Muscle layer of colon (tissue), 2 donors: ENCODE results near the gene FAAP20.

Source experiments
- H3K27ac ChIP-seq: one replicate; pipeline ENCODE4 v1.7.0; 2013; ENCODE audit warnings: low read depth, mild to moderate bottlenecking, low read length, moderate library complexity
- H3K27me3 ChIP-seq, 2 donors: one replicate each; pipeline ENCODE4 v1.7.0; 2013; ENCODE audit warnings: low read length in 2 of 2, mild to moderate bottlenecking in 2 of 2; ENCODE audit not compliant: insufficient read depth in 2 of 2, control insufficient read depth in 1 of 2
- H3K36me3 ChIP-seq: one replicate; pipeline ENCODE4 v1.7.0; 2013; ENCODE audit warnings: mild to moderate bottlenecking, low read length; ENCODE audit not compliant: insufficient read depth
- H3K4me1 ChIP-seq: one replicate; pipeline ENCODE4 v1.7.0; 2013; ENCODE audit warnings: mild to moderate bottlenecking, low read length; ENCODE audit not compliant: insufficient read depth
- H3K4me3 ChIP-seq, 2 donors: one replicate each; pipeline ENCODE4 v1.7.0; 2013; ENCODE audit warnings: low read length in 2 of 2, low read depth in 1 of 2, mild to moderate bottlenecking in 1 of 2, moderate library complexity in 1 of 2
- H3K9ac ChIP-seq: one replicate; pipeline ENCODE4 v1.7.0; 2013; ENCODE audit warnings: low read length
- H3K9me3 ChIP-seq: one replicate; pipeline ENCODE4 v1.7.0; 2013; ENCODE audit warnings: mild to moderate bottlenecking, low read length
- donor health status: abdominal sarcoma.
- donor health status: Adenocarcinoma of cecum.

Gene FAAP20

DNA sequence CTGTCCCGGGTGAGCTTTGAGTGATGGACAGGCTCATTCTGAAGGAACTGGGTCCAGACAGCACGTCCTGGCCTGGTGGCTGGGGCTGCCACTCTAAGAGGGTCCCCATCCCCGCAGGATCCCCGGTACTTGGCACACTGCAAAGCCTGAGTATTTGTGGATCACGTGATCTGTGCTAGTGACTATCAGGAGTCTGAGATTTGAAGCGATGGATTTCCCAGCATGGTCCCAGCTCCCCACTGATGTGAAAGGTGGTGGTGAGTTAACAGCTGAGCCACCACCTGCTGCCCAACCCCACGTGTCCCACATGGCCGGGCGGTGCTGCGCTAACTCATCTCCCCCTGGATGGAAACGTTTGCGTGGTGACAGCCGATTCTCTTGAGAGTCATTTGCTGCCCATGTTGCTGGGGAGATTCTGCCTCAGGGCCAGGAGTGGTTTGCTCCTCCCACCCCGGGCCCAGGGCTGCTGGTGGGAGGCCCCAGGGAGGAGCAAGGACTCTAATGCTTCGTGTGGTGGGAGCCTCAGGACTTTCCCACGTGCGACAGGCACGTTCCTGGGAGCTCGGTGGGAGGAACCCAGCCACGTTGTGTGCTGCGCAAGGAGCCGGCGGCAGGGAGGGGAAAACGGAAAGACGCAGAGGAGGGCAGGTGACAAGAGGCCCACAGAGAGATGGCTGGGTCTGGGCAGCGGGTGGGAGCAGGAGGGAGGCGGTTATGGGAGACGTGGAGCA lies 15.1 kb downstream of the FAAP20 start:
- Histone ChIP-seq H3K9me3 (no peaks in the 10 kb centered on the region), H3K27me3 (no peaks in the 10 kb centered on the region), H3K4me3 (no peak overlapping the region), H3K36me3 (no peaks in the 10 kb centered on the region), H3K9ac (no peak overlapping the region), H3K27ac (no peak overlapping the region), H3K4me1 (peaks cover 5% of the 10 kb centered on the region)

DNA sequence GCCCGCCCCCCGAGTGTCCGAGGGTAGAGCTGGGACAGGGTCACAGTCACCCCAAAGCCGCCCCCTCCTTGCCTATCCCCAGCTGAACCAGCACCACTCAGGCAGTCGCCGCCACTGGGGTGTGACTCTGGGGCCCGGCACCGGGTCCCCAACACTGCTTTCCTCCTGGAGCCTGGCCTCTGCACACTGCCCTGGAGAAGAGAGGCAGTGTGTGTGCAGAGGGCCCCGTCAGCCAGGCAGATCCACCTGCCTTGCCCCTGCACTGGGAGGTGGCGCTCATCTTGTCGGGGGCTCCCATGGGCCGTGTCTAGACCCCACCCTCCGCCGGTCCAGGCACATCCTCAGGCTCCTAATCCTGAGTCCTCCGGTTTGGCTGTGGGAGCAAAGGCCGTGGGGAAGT lies 15.7 kb downstream of the FAAP20 start:
- H3K27me3 ChIP-seq, result no peaks in the 10 kb centered on the region
- H3K27ac ChIP-seq, result no peak overlapping the region
- H3K9ac ChIP-seq, result no peak overlapping the region
- no peaks in the 10 kb centered on the region for H3K9me3 ChIP-seq
- H3K36me3 ChIP-seq, result no peaks in the 10 kb centered on the region
- H3K4me3 ChIP-seq, result no peak overlapping the region
- H3K4me1 ChIP-seq, result peaks cover 8% of the 10 kb centered on the region

DNA sequence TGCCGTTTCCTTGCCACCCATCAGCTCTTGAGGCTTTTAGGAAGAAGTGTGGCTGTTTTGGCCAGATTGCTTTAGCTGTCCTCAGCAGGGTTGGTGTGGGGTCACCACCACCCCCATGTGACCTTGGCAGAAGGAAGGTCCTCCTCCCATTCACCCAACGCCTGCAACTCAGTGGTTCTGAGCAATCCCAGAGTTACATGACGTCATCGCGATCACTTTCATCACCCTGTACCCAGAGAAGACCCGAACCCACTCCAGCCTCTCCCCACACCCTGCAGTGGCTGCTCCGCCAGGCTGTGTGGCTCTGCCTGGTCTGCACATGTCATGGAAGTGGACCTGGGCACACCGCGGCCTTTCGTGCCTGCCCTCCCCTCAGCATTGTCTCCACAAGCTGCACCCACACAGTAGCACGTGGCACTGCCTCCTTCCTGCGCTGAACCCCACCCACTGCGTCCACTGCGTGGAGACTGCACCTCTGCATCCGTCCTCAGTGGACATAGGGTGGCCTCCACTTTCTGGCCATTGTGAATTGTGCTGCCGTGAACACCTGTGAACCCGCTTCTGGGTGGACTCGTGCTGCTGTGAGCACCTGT lies 16.5 kb downstream of the FAAP20 start:
- Histone ChIP-seq H3K4me3 (no peak overlapping the region), H3K4me1 (peaks cover 8% of the 10 kb centered on the region), H3K9me3 (no peaks in the 10 kb centered on the region), H3K36me3 (no peaks in the 10 kb centered on the region), H3K9ac (no peak overlapping the region), H3K27me3 (no peaks in the 10 kb centered on the region), H3K27ac (no peak overlapping the region)

DNA sequence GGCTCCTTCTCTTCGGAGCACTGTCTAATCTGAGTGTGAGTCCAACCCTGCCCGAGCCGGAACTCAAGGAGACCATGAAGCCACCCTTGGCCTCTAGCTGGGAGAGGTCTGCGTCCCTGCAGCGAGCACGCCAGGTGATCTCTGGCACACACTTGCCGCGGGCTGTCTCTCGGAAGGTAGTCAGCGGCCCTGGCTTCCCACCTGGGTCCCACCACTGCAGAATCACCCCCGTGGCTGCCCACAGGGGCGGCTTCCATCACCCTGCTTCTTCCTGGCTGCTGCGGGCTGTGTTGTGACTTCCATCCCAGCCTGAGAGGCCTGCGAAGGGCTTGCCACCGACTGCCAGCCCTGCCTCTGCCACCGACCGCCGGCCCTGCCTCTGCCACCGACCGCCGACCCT lies 17.0 kb downstream of the FAAP20 start:
- Histone ChIP-seq H3K36me3 (no peaks in the 10 kb centered on the region), H3K9me3 (no peaks in the 10 kb centered on the region), H3K27ac (no peak overlapping the region), H3K27me3 (no peaks in the 10 kb centered on the region), H3K4me3 (no peak overlapping the region), H3K4me1 (peaks cover 8% of the 10 kb centered on the region), H3K9ac (no peak overlapping the region)

DNA sequence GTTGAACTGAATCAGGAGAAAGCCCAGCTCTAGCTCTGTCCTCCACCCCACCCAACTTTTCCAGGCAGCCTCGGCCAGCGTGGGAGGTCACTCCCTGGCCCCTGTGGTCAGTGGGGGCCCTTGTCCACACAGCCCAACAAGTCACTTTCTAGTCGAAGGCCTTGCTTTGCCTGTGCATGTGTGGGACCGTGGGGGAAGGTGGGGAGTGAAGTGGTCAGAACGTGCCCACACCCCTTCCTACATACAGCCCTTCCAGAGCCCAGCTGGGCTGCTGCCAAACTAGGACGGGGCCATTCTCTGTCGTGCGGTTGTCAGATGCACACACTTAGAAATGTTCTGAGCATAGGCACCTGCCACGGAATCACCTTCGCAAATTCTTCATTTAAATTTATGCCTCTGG lies 18.0 kb downstream of the FAAP20 start:
- Histone ChIP-seq H3K9me3 (no peaks in the 10 kb centered on the region), H3K27ac (no peak overlapping the region), H3K27me3 (no peaks in the 10 kb centered on the region), H3K36me3 (no peaks in the 10 kb centered on the region), H3K4me1 (peaks cover 8% of the 10 kb centered on the region), H3K4me3 (no peak overlapping the region), H3K9ac (no peak overlapping the region)

DNA sequence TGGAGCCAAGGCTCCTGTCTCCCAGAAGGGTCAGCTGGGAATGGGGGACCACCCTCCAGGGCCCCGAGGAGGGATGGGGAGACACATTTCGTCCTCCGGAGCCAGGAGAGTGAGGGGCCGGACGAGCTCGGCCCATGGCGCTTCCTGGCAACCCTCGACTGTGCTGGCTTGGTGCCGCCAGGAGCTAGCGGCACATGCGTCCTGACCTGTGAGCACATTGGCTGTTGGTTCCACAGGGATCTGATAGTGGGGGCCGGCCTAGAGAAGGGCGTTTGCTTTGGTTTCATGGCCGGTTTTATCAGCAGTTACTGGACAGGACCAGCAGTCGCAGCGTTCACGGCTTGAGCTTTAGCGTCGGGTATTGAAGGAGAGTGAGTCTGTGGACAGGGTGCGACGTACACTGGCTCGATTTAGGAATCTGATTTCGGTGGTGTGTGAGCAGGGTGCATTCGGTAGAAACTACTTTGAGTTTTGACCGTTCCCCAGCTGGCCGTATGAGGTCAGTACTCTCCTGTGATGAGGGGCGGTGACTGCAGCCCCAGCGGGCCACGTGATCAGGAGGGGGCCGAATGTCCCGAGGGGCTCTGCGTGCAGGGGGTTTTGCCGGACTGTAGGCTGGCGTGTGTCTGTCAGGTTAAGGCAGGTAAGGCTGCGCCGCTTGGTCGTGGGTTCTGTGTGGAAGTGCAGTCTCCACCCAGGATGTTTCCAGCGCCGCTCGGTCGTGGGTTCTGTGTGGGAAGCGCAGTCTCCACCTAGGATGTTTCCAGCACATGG lies 18.7 kb downstream of the FAAP20 start:
- Histone ChIP-seq H3K9me3 (no peaks in the 10 kb centered on the region), H3K36me3 (no peaks in the 10 kb centered on the region), H3K4me1 (peaks cover 8% of the 10 kb centered on the region), H3K27me3 (no peaks in the 10 kb centered on the region), H3K27ac (no peak overlapping the region), H3K4me3 (no peak overlapping the region), H3K9ac (no peak overlapping the region)

DNA sequence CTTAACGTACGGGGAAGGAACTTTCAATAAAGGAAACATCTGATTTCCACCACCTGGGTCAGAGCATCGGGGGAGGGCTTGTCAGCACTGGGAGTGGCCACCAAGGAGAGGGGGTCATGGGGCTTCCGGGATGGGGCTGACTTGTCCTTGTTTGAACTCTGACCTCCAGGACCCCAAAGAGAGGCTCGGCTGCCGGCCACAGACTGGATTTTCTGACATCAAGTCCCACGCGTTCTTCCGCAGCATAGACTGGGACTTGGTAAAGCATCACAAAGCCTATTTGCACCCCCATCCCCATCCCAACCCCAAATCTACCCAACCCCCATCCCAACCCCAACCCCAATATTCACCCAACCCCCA lies 19.5 kb downstream of the FAAP20 start:
- no peaks in the 10 kb centered on the region for H3K36me3 ChIP-seq
- H3K4me3 ChIP-seq, result peak overlapping the region; percentile 41 to 60
- no peaks in the 10 kb centered on the region for H3K27me3 ChIP-seq
- H3K4me1 ChIP-seq, result peaks cover 8% of the 10 kb centered on the region
- no peaks in the 10 kb centered on the region for H3K9me3 ChIP-seq
- H3K27ac ChIP-seq, result no peak overlapping the region
- H3K9ac ChIP-seq, result peak overlapping the region; percentile 7

DNA sequence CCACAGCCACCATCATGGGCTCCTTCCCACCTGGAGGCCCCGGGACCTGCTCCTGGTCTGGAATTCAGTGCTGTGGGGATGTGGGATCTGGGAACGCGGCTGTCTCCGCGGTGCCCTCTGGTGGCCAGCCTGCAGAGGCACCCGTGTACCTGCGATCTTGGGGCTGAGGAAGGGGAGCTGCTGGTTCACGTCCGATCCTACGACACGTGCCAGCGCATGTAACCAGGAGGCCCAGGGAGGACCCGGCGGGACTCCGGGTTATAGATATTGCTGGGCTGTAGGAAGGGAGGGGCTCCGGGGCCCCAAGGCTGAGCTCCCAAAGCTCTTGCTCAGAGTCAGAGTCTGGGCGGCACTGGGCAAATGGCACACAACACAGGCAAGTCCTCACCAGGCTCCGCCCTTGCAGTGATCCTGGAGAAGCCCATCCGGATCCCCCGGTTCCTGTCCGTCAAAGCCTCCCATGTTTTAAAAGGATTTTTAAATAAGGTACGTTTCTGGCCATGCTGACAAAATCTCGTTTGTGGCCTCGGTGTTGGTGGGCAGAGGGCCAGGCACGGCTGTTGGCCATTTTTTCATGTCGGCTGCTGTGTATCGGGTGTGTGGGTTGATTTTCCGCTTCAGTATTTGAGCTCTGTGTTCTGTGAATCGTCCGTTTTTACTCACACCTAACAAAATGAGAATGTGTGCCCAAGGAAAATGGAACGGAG lies 20.1 kb downstream of the FAAP20 start:
- no peak overlapping the region for H3K27ac ChIP-seq
- H3K4me1 ChIP-seq, result peaks cover 8% of the 10 kb centered on the region
- H3K9me3 ChIP-seq, result no peaks in the 10 kb centered on the region
- H3K4me3 ChIP-seq, result peak overlapping the region; percentile 41 to 60
- no peaks in the 10 kb centered on the region for H3K27me3 ChIP-seq
- peak overlapping the region; percentile 7 for H3K9ac ChIP-seq
- H3K36me3 ChIP-seq, result no peaks in the 10 kb centered on the region

DNA sequence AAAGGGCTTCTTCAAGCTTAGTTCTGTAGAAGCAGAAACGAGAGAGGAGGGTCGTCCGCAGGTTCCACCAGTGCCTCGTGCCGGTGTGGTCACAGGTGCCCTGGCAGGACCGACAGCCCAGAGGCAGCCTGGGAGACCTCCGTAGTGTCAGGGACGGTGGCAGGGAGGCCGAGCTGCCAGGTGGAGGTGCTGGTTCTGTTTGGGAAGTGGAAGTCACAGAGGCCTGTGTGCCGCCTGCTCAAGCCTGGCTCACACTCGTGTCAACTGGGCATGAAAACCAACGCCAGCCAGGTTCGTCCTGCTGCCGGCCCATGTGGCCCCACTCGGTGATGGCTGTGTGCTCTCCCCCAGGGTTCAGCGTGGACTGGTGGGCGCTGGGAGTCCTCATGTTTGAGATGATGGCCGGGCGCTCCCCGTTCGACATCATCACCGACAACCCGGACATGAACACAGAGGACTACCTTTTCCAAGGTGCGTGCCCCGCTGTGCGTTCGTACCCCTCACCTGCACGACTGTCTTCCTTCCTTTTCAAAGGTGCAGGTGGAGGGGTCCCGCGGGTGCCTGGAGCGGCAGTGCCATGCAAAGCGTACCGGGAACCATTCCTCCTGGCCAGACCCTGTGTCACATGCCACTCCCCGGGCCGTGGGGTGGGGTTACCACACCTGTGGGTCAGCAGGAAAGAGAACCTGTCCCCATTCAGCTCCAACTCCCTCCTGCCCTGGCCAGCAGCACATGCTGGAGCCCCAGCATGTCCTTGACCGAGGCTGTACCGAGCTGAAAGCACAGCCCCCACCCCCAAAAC lies 20.8 kb downstream of the FAAP20 start:
- H3K36me3 ChIP-seq, result no peaks in the 10 kb centered on the region
- peaks cover 8% of the 10 kb centered on the region for H3K4me1 ChIP-seq
- no peaks in the 10 kb centered on the region for H3K27me3 ChIP-seq
- no peak overlapping the region for H3K27ac ChIP-seq
- H3K9me3 ChIP-seq, result no peaks in the 10 kb centered on the region
- peak overlapping the region in 1 of 2 donors; percentile 60 for H3K4me3 ChIP-seq
- H3K9ac ChIP-seq, result peak overlapping the region; percentile 7

DNA sequence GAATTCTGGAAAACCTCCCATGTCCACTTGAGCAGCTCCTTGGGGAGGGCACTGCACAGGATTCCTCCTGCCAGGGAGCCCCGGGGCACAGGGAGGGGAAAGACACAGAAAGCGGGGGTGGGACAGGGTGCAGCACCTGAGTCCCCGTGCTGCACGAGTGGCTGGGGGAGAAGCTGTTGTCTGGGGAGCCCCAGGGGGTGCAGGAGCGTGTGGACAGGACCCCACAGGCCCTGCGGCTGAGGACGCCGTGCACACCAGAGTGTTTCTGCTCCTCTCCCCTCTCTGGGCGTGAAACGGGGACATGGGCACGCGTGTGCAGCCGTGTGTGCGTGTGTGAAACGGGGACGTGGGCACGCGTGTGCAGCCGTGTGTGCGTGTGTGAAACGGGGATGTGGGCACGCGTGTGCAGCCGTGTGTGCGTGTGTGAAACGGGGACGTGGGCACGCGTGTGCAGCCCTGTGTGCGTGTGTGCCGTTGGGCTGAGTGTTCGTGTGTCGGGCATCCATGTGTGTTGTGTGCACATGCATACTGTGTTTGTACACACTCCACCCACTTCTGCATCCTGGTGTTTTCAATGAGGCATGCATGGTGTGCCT lies 21.9 kb downstream of the FAAP20 start:
- no peak overlapping the region for H3K27ac ChIP-seq
- no peaks in the 10 kb centered on the region for H3K36me3 ChIP-seq
- H3K9ac ChIP-seq, result no peak overlapping the region
- peaks cover 8% of the 10 kb centered on the region for H3K4me1 ChIP-seq
- H3K4me3 ChIP-seq, result no peak overlapping the region
- no peaks in the 10 kb centered on the region for H3K27me3 ChIP-seq
- H3K9me3 ChIP-seq, result no peaks in the 10 kb centered on the region
